GM21723 (cell line): ENCODE results near the gene RGPD4.
"Not testable (repeated sequence)": the region's sequence is repeated elsewhere in the genome, so short reads cannot be mapped to it uniquely, and the experiment has no call there.

Experiments
- ATAC-seq: cut with Tn5 transposase; IDR thresholded peaks from one replicate; pipeline ENCODE4 v1.9.1; 2021; ENCODE audit warnings: mild to moderate bottlenecking, moderate library complexity; ENCODE audit not compliant: unreplicated experiment

Gene RGPD4

GRCh38 chr2:107826749-107827148 is at the start of gene RGPD4:
Gene RGPD4, plus strand, starts transcription at chr2:107826892. Its CDS starts 122 bp downstream, at chr2:107827014.
- not testable (repeated sequence) for ATAC-seq

- ATAC-seq = no peak
These were observed 48.7 kb upstream of the RGPD4 start for GRCh38 chr2:107777974-107778373.

- ATAC-seq = no peak
These were observed 40.9 kb upstream of the RGPD4 start for GRCh38 chr2:107785756-107786155.

- ATAC-seq = no peak
These were observed 35.9 kb upstream of the RGPD4 start for GRCh38 chr2:107790837-107791236.

GRCh38 chr2:107801498-107801897 is 25.2 kb upstream of the RGPD4 start:
- no peak for ATAC-seq

- ATAC-seq = no peak
These were observed 21.8 kb upstream of the RGPD4 start for GRCh38 chr2:107804608-107805498.

- no peak for ATAC-seq
These were observed 19.8 kb upstream of the RGPD4 start for GRCh38 chr2:107806901-107807300.

GRCh38 chr2:107807988-107808387 is 18.7 kb upstream of the RGPD4 start:
- ATAC-seq = no peak

- ATAC-seq = no peak
These were observed 17.7 kb upstream of the RGPD4 start for GRCh38 chr2:107808959-107809358.

GRCh38 chr2:107809835-107810234 is 16.9 kb upstream of the RGPD4 start:
- no peak for ATAC-seq

- ATAC-seq = no peak
These were observed 16.0 kb upstream of the RGPD4 start for GRCh38 chr2:107810734-107811133.

- no peak for ATAC-seq
These were observed 15.3 kb upstream of the RGPD4 start for GRCh38 chr2:107811411-107811810.

- no peak for ATAC-seq
These were observed 14.7 kb upstream of the RGPD4 start for GRCh38 chr2:107812006-107812405.

GRCh38 chr2:107817378-107817777 is 9.3 kb upstream of the RGPD4 start:
- ATAC-seq = no peak

- ATAC-seq = no peak
These were observed 4.4 kb upstream of the RGPD4 start for GRCh38 chr2:107822302-107822701.

GRCh38 chr2:107824451-107825205 is 2.1 kb upstream of the RGPD4 start:
- ATAC-seq = no peak

- ATAC-seq = no peak
These were observed 1.5 kb upstream of the RGPD4 start for GRCh38 chr2:107825206-107825563.

GRCh38 chr2:107829514-107829913 is 2.8 kb downstream of the RGPD4 start:
- not testable (repeated sequence) for ATAC-seq

GRCh38 chr2:107833152-107833551 is 6.5 kb downstream of the RGPD4 start:
- ATAC-seq = not testable (repeated sequence)

- ATAC-seq = not testable (repeated sequence)
These were observed 6.9 kb downstream of the RGPD4 start for GRCh38 chr2:107833618-107834017.

GRCh38 chr2:107916121-107916520 is 89.4 kb downstream of the RGPD4 start:
- ATAC-seq = not testable (repeated sequence)
